GM12872 (cell line): Measurements from ENCODE around the gene RAB3D.
A peak's percentile ranks its signal among the peaks of the same experiment; 100 is the strongest.

Source experiments
- CTCF ChIP-seq: IDR thresholded peaks from 3 replicates; pipeline ENCODE4 v1.5.1; 2011; ENCODE audit warnings: low read depth, mild to moderate bottlenecking, low read length, moderate library complexity; ENCODE audit not compliant: insufficient read depth

RAB3D gene

GRCh38 chr19:11339254-11340098, at the start of gene RAB3D:
Gene RAB3D, minus strand, starts transcription at chr19:11339657. Its CDS starts 2,258 bp downstream, at chr19:11337399.
- no peak for TF ChIP-seq CTCF

GRCh38 chr19:11387162-11388034, 47.9 kb upstream of the RAB3D start:
- no peak for TF ChIP-seq CTCF

- TF ChIP-seq CTCF = no peak
These were observed 45.3 kb upstream of the RAB3D start for GRCh38 chr19:11384778-11385129.

GRCh38 chr19:11383706-11384048, 44.2 kb upstream of the RAB3D start:
- TF ChIP-seq CTCF = no peak

- TF ChIP-seq CTCF = peak; percentile 55
These were observed 43.6 kb upstream of the RAB3D start for GRCh38 chr19:11382898-11383705.

GRCh38 chr19:11380653-11381537, 41.4 kb upstream of the RAB3D start:
- TF ChIP-seq CTCF = peak; percentile 82
